ENCODE measurements around the gene TC2N. TPM values are rescaled to one million over a fixed set of nuclear protein-coding genes. Genes with fewer than 3 reads are reported as not detected.

Gene TC2N
- total RNA-seq, 1 experiment from 2014 or later = 7.7 TPM

GRCh38 chr14:91786188-91786587, 81.1 kb downstream of the TC2N start:
- no peaks in the 10 kb centered on the region for H3K9me3 ChIP-seq (ENCODE audit: insufficient read depth, low read depth)
- POLR2A ChIA-PET (ENCODE audit: unreplicated experiment) = no interaction called here
- no peaks in the 10 kb centered on the region for H3K9me2 ChIP-seq (ENCODE audit: insufficient read depth)
- H3K4me2 ChIP-seq = no peak overlapping the region
- H4K20me1 ChIP-seq (ENCODE audit: insufficient read depth) = no peaks in the 10 kb centered on the region
- no peaks in the 10 kb centered on the region for H3K27me3 ChIP-seq (ENCODE audit: insufficient read depth, low read depth)
- no peak for DNase-seq
- no peak overlapping the region for H3K4me3 ChIP-seq
- no peaks in the 10 kb centered on the region for H3F3A ChIP-seq (ENCODE audit: insufficient read depth, low read depth)
- no peak overlapping the region for H3K27ac ChIP-seq
- CTCF ChIA-PET = no interaction called here
- BruUV-seq (replicated peaks) = no TSS peak
- H3K79me2 ChIP-seq (ENCODE audit: low read depth) = no peaks in the 10 kb centered on the region
- TF ChIP-seq, protein P1, sequence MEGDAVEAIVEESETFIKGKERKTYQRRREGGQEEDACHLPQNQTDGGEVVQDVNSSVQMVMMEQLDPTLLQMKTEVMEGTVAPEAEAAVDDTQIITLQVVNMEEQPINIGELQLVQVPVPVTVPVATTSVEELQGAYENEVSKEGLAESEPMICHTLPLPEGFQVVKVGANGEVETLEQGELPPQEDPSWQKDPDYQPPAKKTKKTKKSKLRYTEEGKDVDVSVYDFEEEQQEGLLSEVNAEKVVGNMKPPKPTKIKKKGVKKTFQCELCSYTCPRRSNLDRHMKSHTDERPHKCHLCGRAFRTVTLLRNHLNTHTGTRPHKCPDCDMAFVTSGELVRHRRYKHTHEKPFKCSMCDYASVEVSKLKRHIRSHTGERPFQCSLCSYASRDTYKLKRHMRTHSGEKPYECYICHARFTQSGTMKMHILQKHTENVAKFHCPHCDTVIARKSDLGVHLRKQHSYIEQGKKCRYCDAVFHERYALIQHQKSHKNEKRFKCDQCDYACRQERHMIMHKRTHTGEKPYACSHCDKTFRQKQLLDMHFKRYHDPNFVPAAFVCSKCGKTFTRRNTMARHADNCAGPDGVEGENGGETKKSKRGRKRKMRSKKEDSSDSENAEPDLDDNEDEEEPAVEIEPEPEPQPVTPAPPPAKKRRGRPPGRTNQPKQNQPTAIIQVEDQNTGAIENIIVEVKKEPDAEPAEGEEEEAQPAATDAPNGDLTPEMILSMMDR (conservative IDR thresholded peaks at IDR 0.05) = no peak
- TF ChIP-seq EZH2 (IDR thresholded peaks at IDR 0.05; ENCODE audit: low read depth) = no peak
- no peaks in the 10 kb centered on the region for H3K36me3 ChIP-seq (ENCODE audit: low read depth)
- no peak overlapping the region for H2AFZ ChIP-seq
- H3K4me1 ChIP-seq (replicated peaks; ENCODE audit: insufficient read depth) = no peaks in the 10 kb centered on the region
- intact Hi-C loops (cut with micrococcal nuclease; ENCODE audit: unreplicated experiment) = no loop called here

DNA sequence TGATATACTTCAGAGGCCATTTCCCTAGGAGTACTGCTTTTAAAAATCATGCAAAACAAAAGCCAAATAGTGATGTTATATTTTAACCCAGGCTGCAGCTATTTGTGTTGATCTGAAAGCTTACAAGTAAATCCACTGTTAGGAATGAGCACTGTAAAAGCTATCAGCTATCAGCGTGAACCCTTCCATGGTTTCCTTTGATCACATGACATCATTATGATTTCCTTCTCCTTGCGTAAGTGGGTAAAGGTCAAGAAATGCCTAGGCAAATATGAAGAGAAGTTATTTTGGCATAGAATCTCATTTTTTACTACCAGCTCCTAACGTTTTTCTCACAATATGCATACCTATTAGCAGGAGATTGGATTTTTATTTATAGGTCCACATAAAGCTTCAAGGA, 86.9 kb downstream of the TC2N start:
- no TSS peak for BruUV-seq (replicated peaks)
- H3K9me3 ChIP-seq (ENCODE audit: insufficient read depth, low read depth) = no peaks in the 10 kb centered on the region

GRCh38 chr14:91778217-91778616, 89.1 kb downstream of the TC2N start:
- no peak overlapping the region for H2AFZ ChIP-seq
- no peak for DNase-seq
- no peaks in the 10 kb centered on the region for H3K4me1 ChIP-seq (replicated peaks; ENCODE audit: insufficient read depth)
- CTCF ChIA-PET = no interaction called here
- H3K27me3 ChIP-seq (ENCODE audit: insufficient read depth, low read depth) = no peaks in the 10 kb centered on the region
- H3K9me2 ChIP-seq (ENCODE audit: insufficient read depth) = no peaks in the 10 kb centered on the region
- no peaks in the 10 kb centered on the region for H4K20me1 ChIP-seq (ENCODE audit: insufficient read depth)
- no peak for TF ChIP-seq EZH2 (IDR thresholded peaks at IDR 0.05; ENCODE audit: low read depth)
- TF ChIP-seq, protein P1 (conservative IDR thresholded peaks at IDR 0.05) = no peak
- H3K4me3 ChIP-seq = no peak overlapping the region
- intact Hi-C loops (cut with micrococcal nuclease; ENCODE audit: unreplicated experiment) = no loop called here
- POLR2A ChIA-PET (ENCODE audit: unreplicated experiment) = no interaction called here
- no peak overlapping the region for H3K4me2 ChIP-seq
- no TSS peak for BruUV-seq (replicated peaks)
- H3K9me3 ChIP-seq (ENCODE audit: insufficient read depth, low read depth) = no peaks in the 10 kb centered on the region
- H3F3A ChIP-seq (ENCODE audit: insufficient read depth, low read depth) = no peaks in the 10 kb centered on the region
- no peaks in the 10 kb centered on the region for H3K36me3 ChIP-seq (ENCODE audit: low read depth)
- no peaks in the 10 kb centered on the region for H3K79me2 ChIP-seq (ENCODE audit: low read depth)
- H3K27ac ChIP-seq = no peak overlapping the region

More for the DNA sequence above, 86.9 kb downstream of the TC2N start:
- no peak overlapping the region for H2AFZ ChIP-seq
- no peaks in the 10 kb centered on the region for H3K4me1 ChIP-seq (replicated peaks; ENCODE audit: insufficient read depth)
- H3K9me2 ChIP-seq (ENCODE audit: insufficient read depth) = no peaks in the 10 kb centered on the region
- H3K27ac ChIP-seq = no peak overlapping the region
- no peak for DNase-seq
- no peak overlapping the region for H3K4me2 ChIP-seq
- no peaks in the 10 kb centered on the region for H3K36me3 ChIP-seq (ENCODE audit: low read depth)
- no peaks in the 10 kb centered on the region for H4K20me1 ChIP-seq (ENCODE audit: insufficient read depth)
- no peaks in the 10 kb centered on the region for H3K27me3 ChIP-seq (ENCODE audit: insufficient read depth, low read depth)
- POLR2A ChIA-PET (ENCODE audit: unreplicated experiment) = no interaction called here
- CTCF ChIA-PET = interaction anchor here (0.6 kb wide), 1 partner anchor 108 kb away, joined by 3 read pairs; no protein-coding TSS in a partner anchor
- intact Hi-C loops (cut with micrococcal nuclease; ENCODE audit: unreplicated experiment) = no loop called here
- no peak overlapping the region for H3K4me3 ChIP-seq
- no peaks in the 10 kb centered on the region for H3F3A ChIP-seq (ENCODE audit: insufficient read depth, low read depth)
- H3K79me2 ChIP-seq (ENCODE audit: low read depth) = no peaks in the 10 kb centered on the region
- TF ChIP-seq, protein P1 (conservative IDR thresholded peaks at IDR 0.05) = no peak
- no peak for TF ChIP-seq EZH2 (IDR thresholded peaks at IDR 0.05; ENCODE audit: low read depth)
